NT2/D1 (cell line): ENCODE data around the gene NAXE.

Source experiments
- SUZ12 ChIP-seq: IDR thresholded peaks from 2 replicates; pipeline ENCODE4 v1.6.1; 2011; ENCODE audit not compliant: insufficient read length, insufficient read depth; ENCODE audit errors: extremely low read depth
- YY1 ChIP-seq: IDR thresholded peaks from 2 replicates; pipeline ENCODE4 v1.6.1; 2011; ENCODE audit not compliant: insufficient read length, insufficient read depth
- ZNF274 ChIP-seq: IDR thresholded peaks from 2 replicates; pipeline ENCODE4 v1.6.1; 2011; ENCODE audit warnings: mild to moderate bottlenecking, low read depth, low read length

- TF ChIP-seq YY1 (no peak), SUZ12 (no peak), ZNF274 (no peak)
These were observed 16.6 kb downstream of the NAXE start for GRCh38 chr1:156608036-156608674.
